K562 (cell line): ENCODE data around the gene FABP3. TPM values are rescaled to one million over a fixed set of nuclear protein-coding genes. Genes with fewer than 3 reads are reported as not detected.

ENCODE experiments used
- ATAC-seq: fragments of 200-7000 bp; cut with Tn5 transposase; 3 replicates; pipeline ENCODE4 v1.9.1; 2020; ENCODE audit warnings: moderate library complexity
- BruUV-seq: library from RNA; stranded (reverse); fragments of 400-500 nt; replicated peaks from 2 replicates; lab custom pipeline; 2021; lab: Mats Ljungman, UMichigan
- CTCF ChIA-PET: fragments of 300-600 bp; formaldehyde crosslinking; extraction: SDS; loops from one replicate; lab custom pipeline; 2021; ENCODE audit warnings: low intra/inter-chr PET ratio; lab: Yijun Ruan, JAX
- POLR2A ChIA-PET: fragments of 300-600, 350-650 bp; sonication (Branson Sonifier 250); formaldehyde crosslinking; extraction: SDS; loops from one replicate; lab custom pipeline; 2021; ENCODE audit warnings: antibody characterized with exemption, inconsistent platforms; lab: Yijun Ruan, JAX
- DNase-seq, 4 experiments: peaks; one replicate each; pipeline versions ENCODE4 v3.0.0 to v3.0.0-alpha.2; 2011 to 2018; ENCODE audit warnings: low spot score in 3 of 4, mixed read lengths in 3 of 4; ENCODE audit errors: extremely low read depth in 1 of 4
- FAIRE-seq: peaks from 2 replicates; lab custom pipeline; 2011; peaks lifted over from hg19 to GRCh38; lab: Jason Lieb, UNC
- H2AFZ ChIP-seq: 2 replicates; pipeline ENCODE4 v1.6.0; 2011; ENCODE audit warnings: low read depth, low read length, control low read depth, inconsistent platforms
- H3K27ac ChIP-seq: fragments of 200-600 bp; 3 replicates; pipeline ENCODE4 v1.8.0; 2011; ENCODE audit warnings: low read depth, mild to moderate bottlenecking, control low read depth, inconsistent platforms, low read length, moderate library complexity, mixed read lengths; ENCODE audit errors: extremely low read depth
- H3K27me3 ChIP-seq, 2 experiments: fragments of 300-600 bp in 1 of 2; 2 replicates in 1 of 2; 3 replicates in 1 of 2; pipeline versions ENCODE4 v1.6.0 to v1.8.0; 2011; ENCODE audit warnings: inconsistent platforms in 2 of 2, low read length in 2 of 2, mild to moderate bottlenecking in 1 of 2, mixed read lengths in 1 of 2, moderate library complexity in 1 of 2; ENCODE audit not compliant: control insufficient read depth in 2 of 2, insufficient read depth in 2 of 2
- H3K36me3 ChIP-seq: fragments of 300-600 bp; 3 replicates; pipeline ENCODE4 v1.8.0; 2011; ENCODE audit warnings: mild to moderate bottlenecking, low read length, inconsistent platforms; ENCODE audit not compliant: control insufficient read depth, insufficient read depth
- H3K4me1 ChIP-seq, 2 experiments: fragments of 200-600 bp in 1 of 2; replicated peaks in 1 of 2; 2 replicates in 1 of 2; 3 replicates in 1 of 2; pipeline versions ENCODE4 v1.5.1 to v1.8.0; 2011; ENCODE audit warnings: inconsistent platforms in 2 of 2, low read length in 2 of 2, mild to moderate bottlenecking in 1 of 2, mixed read lengths in 1 of 2, moderate library complexity in 1 of 2; ENCODE audit not compliant: control insufficient read depth in 2 of 2, insufficient read depth in 2 of 2
- H3K4me2 ChIP-seq: 2 replicates; pipeline ENCODE4 v1.6.1; 2011; ENCODE audit warnings: low read length, control low read depth, inconsistent platforms, mixed read lengths; ENCODE audit not compliant: insufficient read depth
- H3K4me3 ChIP-seq: fragments of 200-600 bp; sonication (generic), shearing (Covaris generic); 2 replicates; pipeline ENCODE4 v1.5.1; 2016; ENCODE audit warnings: control low read depth, inconsistent platforms
- H3K79me2 ChIP-seq: fragments of 200-600 bp; 3 replicates; pipeline ENCODE4 v1.8.0; 2011; ENCODE audit warnings: low read length, inconsistent platforms; ENCODE audit not compliant: control insufficient read depth, insufficient read depth
- H3K9ac ChIP-seq, 2 experiments: 2 replicates each; pipeline versions ENCODE4 v1.6.0 to v1.6.1; 2011; ENCODE audit warnings: low read depth in 2 of 2, low read length in 2 of 2, control low read depth in 1 of 2, inconsistent platforms in 1 of 2, mild to moderate bottlenecking in 1 of 2, mixed read lengths in 1 of 2; ENCODE audit not compliant: insufficient read depth in 1 of 2
- H3K9me1 ChIP-seq: one replicate; pipeline ENCODE4 v1.6.0; 2011; ENCODE audit warnings: inconsistent platforms, mild to moderate bottlenecking, low read length, moderate library complexity; ENCODE audit not compliant: control insufficient read depth, insufficient read depth
- H3K9me3 ChIP-seq: replicated peaks from 2 replicates; pipeline ENCODE4 v1.5.1; 2011; ENCODE audit warnings: low read depth, low read length, inconsistent platforms; ENCODE audit not compliant: control insufficient read depth, insufficient read depth
- H4K20me1 ChIP-seq: replicated peaks from 2 replicates; pipeline ENCODE4 v1.6.1; 2011; ENCODE audit warnings: low read length, inconsistent platforms, mixed read lengths; ENCODE audit not compliant: control insufficient read depth, insufficient read depth
- CBFA2T2 ChIP-seq: fragments of 450-650 bp; conservative IDR thresholded peaks from 2 replicates; pipeline ENCODE4 v1.6.1; 2017; ENCODE audit warnings: mild to moderate bottlenecking
- HDAC2 ChIP-seq: fragments of 450-650 bp; IDR thresholded peaks from 2 replicates; pipeline ENCODE4 v1.6.1; 2016; ENCODE audit warnings: mild to moderate bottlenecking
- HEY1 ChIP-seq: fragments of 250-450 bp; sonication (Bioruptor Pico); IDR thresholded peaks from 2 replicates; pipeline ENCODE4 v1.5.0; 2020; ENCODE audit warnings: mild to moderate bottlenecking, moderate library complexity, borderline replicate concordance
- RB1 ChIP-seq: fragments of 450-650 bp; IDR thresholded peaks from 2 replicates; pipeline ENCODE4 v1.6.1; 2017; ENCODE audit warnings: low read depth, mild to moderate bottlenecking
- SIN3B ChIP-seq: fragments of 450-650 bp; IDR thresholded peaks from 2 replicates; pipeline ENCODE4 v1.6.1; 2017; ENCODE audit warnings: low read depth, mild to moderate bottlenecking, moderate library complexity
- YY1 ChIP-seq, 3 experiments: IDR thresholded peaks; 2 replicates each; pipeline ENCODE4 v1.6.1; 2011; ENCODE audit warnings: low read length in 2 of 3, mild to moderate bottlenecking in 2 of 3, moderate library complexity in 2 of 3, borderline replicate concordance in 1 of 3, control low read depth in 1 of 3, low read depth in 1 of 3; ENCODE audit not compliant: insufficient read depth in 3 of 3, insufficient replicate concordance in 2 of 3, control insufficient read depth in 1 of 3, insufficient read length in 1 of 3; ENCODE audit errors: extremely low read depth in 1 of 3
- ZNF324 ChIP-seq: fragments of 250-450 bp; sonication (Bioruptor Pico); IDR thresholded peaks from 2 replicates; pipeline ENCODE4 v1.4.0; 2020; ENCODE audit warnings: mild to moderate bottlenecking
- WGBS: fragments of 100-300 bp; shearing (Covaris generic); methylation state at CpG from one replicate; pipeline ENCODE4 v1.1.6; 2016; ENCODE audit warnings: low coverage, mixed read lengths; ENCODE audit not compliant: insufficient coverage; ENCODE audit errors: missing lambda C conversion rate; 5-methylcytosine and 5-hydroxymethylcytosine counted together
- in situ Hi-C: fragments of 300-500 bp; cut with MboI; formaldehyde crosslinking; loops from 4 replicates; pipeline ENCODE4 v1.15.0; 2018; ENCODE audit warnings: inconsistent platforms, mixed read lengths
- intact Hi-C: fragments of 100-400 bp; cut with micrococcal nuclease; formaldehyde crosslinking; loops from 2 replicates; pipeline ENCODE4 v1.14.2; 2022
- polyA plus RNA-seq, 8 experiments: library from polyadenylated mRNA; depleted of rRNA in 4 of 8; stranded (reverse) in 5 of 8; unstranded in 3 of 8; fragments of >200 nt; fragmentation: Nextera tagmentation in 2 of 8; fragmentation: Illumina TruSeq in 1 of 8; extraction: Ambion mirVana in 2 of 8; extraction: Trizol in 1 of 8; gene quantifications; 2 replicates each; pipeline versions ENCODE4 v1.2.1 to v1.2.3, GENCODE V29; 2011 to 2014; ENCODE audit warnings: inconsistent platforms in 1 of 8, missing spikeins in 1 of 8
- total RNA-seq, 7 experiments: library from RNA; depleted of rRNA in 6 of 7; stranded (reverse); fragments of >200 nt in 6 of 7; fragmentation: Illumina TruSeq in 2 of 7; extraction: Trizol in 2 of 7; gene quantifications; 2 replicates each; pipeline versions ENCODE4 v1.2.1 to v1.2.3, GENCODE V29; 2011 to 2021; ENCODE audit warnings: low replicate concordance in 1 of 7
- TF ChIP-seq, protein P1 (sequence below): fragments of 250-450 bp; sonication (Bioruptor Pico); IDR thresholded peaks from 2 replicates; pipeline ENCODE4 v1.5.0; 2022; ENCODE audit warnings: mild to moderate bottlenecking
- TF ChIP-seq, protein P2 (sequence below): fragments of 250-450 bp; sonication (Bioruptor Pico); IDR thresholded peaks from 2 replicates; pipeline ENCODE4 v1.9.0; 2021; ENCODE audit warnings: mild to moderate bottlenecking, inconsistent platforms
- TF ChIP-seq, protein P3 (sequence below): fragments of 250-450 bp; sonication (Bioruptor Pico); IDR thresholded peaks from 2 replicates; pipeline ENCODE4 v1.8.0; 2021; ENCODE audit warnings: moderate library complexity, mild to moderate bottlenecking, inconsistent platforms
- TF ChIP-seq, protein P4 (sequence below): fragments of 250-450 bp; sonication (Bioruptor Pico); IDR thresholded peaks from 2 replicates; pipeline ENCODE4 v1.5.0; 2021; ENCODE audit warnings: mild to moderate bottlenecking, moderate library complexity

The FABP3 gene
- total and polyA plus RNA-seq, 9 of the 15 experiments (the other 6 are each of a cell fraction or from before 2014, with no cell fraction given): 0.22 TPM; not detected in 8

DNA sequence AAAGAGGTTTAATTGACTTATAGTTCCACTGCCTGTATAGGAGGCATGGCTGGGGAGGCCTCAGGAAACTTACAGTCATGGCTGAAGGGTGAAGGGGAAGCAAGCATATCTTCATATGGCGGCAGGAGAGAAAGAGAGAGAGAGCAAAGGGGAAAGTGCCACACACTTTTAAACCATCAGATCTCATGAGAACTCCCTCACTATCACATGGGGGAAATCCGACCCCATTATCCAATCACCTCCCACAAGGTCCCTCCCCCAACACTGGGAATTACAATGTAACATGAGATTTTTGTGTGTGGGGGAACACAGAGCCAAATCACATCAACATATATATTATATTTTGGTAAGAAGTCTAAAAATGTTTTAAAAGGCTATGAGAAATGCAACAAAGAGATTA lies 27.2 kb downstream of the FABP3 start (continued):
- TF ChIP-seq, protein P1, sequence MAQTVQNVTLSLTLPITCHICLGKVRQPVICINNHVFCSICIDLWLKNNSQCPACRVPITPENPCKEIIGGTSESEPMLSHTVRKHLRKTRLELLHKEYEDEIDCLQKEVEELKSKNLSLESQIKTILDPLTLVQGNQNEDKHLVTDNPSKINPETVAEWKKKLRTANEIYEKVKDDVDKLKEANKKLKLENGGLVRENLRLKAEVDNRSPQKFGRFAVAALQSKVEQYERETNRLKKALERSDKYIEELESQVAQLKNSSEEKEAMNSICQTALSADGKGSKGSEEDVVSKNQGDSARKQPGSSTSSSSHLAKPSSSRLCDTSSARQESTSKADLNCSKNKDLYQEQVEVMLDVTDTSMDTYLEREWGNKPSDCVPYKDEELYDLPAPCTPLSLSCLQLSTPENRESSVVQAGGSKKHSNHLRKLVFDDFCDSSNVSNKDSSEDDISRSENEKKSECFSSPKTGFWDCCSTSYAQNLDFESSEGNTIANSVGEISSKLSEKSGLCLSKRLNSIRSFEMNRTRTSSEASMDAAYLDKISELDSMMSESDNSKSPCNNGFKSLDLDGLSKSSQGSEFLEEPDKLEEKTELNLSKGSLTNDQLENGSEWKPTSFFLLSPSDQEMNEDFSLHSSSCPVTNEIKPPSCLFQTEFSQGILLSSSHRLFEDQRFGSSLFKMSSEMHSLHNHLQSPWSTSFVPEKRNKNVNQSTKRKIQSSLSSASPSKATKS (CRISPR knock-in tag): no peak

DNA sequence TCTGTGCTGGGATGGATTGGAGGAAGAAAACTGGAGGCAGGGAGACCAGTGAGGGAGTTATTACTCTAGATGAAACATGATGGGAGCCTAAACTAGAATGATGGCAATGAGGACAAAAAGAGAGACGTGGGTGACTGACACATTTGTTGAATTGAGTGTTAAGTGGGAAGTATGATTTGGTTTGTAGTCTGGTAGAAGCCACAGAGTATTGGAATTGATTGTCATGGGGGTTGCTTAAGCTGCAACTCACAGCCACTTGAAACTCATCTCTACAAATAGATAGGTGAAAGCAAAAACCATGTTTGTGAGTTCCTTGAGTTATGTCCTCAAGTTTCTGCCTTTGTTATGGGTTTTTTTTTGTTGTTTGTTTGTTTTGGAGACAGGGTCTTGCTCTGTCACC lies 28.4 kb downstream of the FABP3 start:
- WGBS: 0% methylated on average over 1 of the region's 1 CpG
- no peak overlapping the region for H2AFZ ChIP-seq
- H3K9me1 ChIP-seq: no peaks in the 10 kb centered on the region
- ChIA-PET POLR2A (no interaction called here), CTCF (interaction anchor here (0.6 kb wide), 1 partner anchor 70 kb away, joined by 3 read pairs; no protein-coding TSS in a partner anchor)
- H3K36me3 ChIP-seq: peaks cover 44% of the 10 kb centered on the region; the same call in 2 of the 3 replicates
- no peaks in the 10 kb centered on the region for H3K4me1 ChIP-seq
- H3K9ac ChIP-seq: no peak overlapping the region
- ATAC-seq (no peak), FAIRE-seq (no peak), DNase-seq (no peak)
- no peak overlapping the region for H3K4me3 ChIP-seq
- no peak overlapping the region for H3K27ac ChIP-seq
- H3K27me3 ChIP-seq: no peaks in the 10 kb centered on the region
- intact Hi-C loops: no loop called here
- TF ChIP-seq ZNF324 (CRISPR knock-in tag): no peak
- no peak for TF ChIP-seq HDAC2
- TF ChIP-seq HEY1 (CRISPR knock-in tag): no peak
- TF ChIP-seq, protein P2, sequence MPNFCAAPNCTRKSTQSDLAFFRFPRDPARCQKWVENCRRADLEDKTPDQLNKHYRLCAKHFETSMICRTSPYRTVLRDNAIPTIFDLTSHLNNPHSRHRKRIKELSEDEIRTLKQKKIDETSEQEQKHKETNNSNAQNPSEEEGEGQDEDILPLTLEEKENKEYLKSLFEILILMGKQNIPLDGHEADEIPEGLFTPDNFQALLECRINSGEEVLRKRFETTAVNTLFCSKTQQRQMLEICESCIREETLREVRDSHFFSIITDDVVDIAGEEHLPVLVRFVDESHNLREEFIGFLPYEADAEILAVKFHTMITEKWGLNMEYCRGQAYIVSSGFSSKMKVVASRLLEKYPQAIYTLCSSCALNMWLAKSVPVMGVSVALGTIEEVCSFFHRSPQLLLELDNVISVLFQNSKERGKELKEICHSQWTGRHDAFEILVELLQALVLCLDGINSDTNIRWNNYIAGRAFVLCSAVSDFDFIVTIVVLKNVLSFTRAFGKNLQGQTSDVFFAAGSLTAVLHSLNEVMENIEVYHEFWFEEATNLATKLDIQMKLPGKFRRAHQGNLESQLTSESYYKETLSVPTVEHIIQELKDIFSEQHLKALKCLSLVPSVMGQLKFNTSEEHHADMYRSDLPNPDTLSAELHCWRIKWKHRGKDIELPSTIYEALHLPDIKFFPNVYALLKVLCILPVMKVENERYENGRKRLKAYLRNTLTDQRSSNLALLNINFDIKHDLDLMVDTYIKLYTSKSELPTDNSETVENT (CRISPR knock-in tag): no peak
- TF ChIP-seq, protein P3, sequence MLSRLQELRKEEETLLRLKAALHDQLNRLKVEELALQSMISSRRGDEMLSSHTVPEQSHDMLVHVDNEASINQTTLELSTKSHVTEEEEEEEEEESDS: no peak
- TF ChIP-seq SIN3B: no peak
- TF ChIP-seq, protein P4, sequence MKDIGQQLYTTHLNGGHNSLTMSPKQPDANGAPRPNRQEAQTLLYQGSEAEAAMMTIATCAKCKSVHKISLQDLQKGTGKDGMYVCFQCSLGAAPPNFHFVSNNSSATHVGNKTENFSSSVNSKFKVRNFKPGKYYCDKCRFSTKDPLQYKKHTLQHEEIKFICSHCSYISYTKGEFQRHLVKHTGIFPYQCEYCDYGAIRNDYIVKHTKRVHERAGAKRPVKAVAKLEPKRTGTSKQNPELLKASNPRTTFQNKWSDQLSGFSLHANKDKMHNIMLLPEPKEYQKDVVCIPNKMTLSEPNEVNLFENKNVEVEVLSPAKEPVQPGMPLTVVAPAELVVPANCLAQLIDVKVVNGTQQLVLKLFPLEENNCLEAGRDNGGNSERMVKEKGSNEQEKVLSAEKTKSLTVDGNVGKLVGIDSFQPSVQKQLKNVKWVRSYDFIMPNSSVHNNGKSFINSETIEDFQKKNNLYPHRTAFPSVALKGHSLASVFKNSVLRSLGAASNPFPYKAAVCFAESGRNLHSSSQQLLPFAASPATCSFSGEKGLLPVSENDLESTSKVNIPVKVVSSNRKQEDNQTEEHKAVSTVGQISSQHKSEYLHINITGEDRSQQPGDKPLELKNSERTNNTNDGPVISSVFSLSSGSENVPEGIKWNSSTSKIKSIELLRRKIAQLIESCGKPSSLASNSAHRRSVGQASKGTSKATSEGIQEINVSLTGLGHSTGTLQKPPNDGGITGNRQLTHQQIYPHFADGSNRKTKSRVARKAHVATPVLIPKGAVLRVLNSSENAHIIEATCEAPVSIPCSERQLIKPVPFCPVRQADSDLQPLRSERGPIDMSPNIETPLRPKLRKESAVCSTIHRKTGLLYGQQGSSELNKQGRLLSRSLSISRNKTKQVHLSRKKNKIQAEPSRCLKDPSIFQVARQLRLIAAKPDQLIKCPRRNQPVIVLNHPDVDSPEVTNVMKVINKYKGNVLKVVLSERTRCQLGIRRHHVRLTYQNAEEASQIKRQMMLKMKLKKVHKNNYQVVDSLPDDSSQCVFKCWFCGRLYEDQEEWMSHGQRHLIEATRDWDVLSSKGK (CRISPR knock-in tag): no peak
- no peak for TF ChIP-seq YY1 (IDR thresholded peaks at IDR 0.05; ENCODE audit: borderline replicate concordance in 1 of 3, control insufficient read depth in 1 of 3, extremely low read depth in 1 of 3, insufficient read depth in 3 of 3, insufficient read length in 1 of 3, insufficient replicate concordance in 2 of 3, low read depth in 1 of 3, low read length in 2 of 3)
- TF ChIP-seq CBFA2T2: no peak
- no peak for TF ChIP-seq RB1
- no peaks in the 10 kb centered on the region for H4K20me1 ChIP-seq
- no peak overlapping the region for H3K4me2 ChIP-seq
- in situ Hi-C loops: no loop called here
- no TSS peak for BruUV-seq
- H3K79me2 ChIP-seq: no peaks in the 10 kb centered on the region
- no peaks in the 10 kb centered on the region for H3K9me3 ChIP-seq
